GM19468 (cell line): Measurements from ENCODE around the gene B4GALNT4.
"Not testable (repeated sequence)": the region's sequence is repeated elsewhere in the genome, so short reads cannot be mapped to it uniquely, and the experiment has no call there.

Experiments
- ATAC-seq: cut with Tn5 transposase; IDR thresholded peaks from one replicate; pipeline ENCODE4 v1.9.1; 2021; ENCODE audit warnings: mild to moderate bottlenecking, moderate library complexity, moderate number of reproducible peaks; ENCODE audit not compliant: unreplicated experiment; ENCODE audit errors: extremely low read depth

The B4GALNT4 gene

DNA sequence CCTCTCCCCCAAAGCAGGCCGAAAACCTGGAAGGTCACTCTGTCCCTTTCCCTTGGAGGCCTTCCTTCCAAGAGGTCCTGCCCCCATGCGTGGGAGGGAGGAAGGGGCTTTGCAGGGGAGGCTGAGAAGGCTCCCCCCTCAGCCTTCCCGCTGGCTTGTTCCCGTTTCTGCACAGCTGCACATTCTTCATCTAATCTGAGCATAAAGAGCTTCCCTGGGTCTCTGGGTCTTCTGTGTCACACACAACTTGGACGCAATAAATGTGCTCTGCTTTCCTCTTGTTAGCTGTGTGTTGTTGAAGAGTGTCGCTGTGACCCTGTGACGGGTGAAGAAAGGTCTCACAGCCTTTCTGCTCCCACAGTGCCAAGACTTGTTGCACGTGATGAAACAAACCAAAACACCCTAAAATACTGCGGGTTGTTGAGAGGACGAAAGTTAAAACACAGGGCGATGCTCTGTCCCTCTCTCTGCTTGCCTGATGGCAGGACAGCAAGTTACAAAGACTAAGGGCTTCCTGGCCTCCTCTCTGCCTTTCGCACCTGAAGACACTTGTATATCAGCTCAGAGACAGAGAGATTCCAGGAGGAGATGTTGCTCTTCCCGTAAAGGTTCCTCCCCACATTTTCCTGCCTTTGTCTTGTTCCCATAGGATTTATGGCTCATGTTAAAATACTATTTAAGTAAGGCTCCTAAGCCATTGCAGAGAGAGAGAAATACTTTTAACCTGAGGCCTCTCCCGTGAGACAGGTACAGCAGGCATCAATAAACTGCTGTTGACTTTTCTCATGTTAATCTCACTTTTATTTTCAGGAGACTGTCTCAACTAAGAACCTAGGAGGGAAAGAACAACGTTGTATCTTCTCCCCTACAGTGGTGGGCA lies 33.3 kb upstream of the B4GALNT4 start:
- ATAC-seq, result no peak

DNA sequence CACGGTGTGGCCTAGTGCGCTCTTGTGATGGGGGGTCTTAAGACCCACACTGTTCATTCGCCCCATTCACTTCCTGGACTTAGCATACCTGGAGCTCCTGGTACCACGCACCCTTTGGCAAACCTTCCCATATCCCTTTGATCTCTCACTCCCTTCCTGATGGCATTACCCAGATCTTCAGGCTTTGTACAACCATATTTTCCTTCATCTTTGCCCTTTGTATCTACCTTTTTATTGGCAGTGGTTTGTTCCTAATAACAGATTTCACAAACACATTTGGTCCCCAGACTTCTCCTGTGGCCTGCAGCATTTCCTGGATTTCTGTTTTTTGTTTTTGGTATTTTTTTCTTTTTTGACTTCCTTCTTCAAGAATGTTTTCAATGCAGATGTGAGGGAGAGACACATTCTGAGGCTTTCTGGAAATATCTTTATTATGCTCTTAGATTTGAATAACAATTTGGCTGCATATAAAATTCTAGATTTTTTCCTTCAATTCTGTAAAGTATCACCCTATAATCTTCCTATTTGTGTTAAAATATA lies 32.6 kb upstream of the B4GALNT4 start:
- no peak for ATAC-seq

DNA sequence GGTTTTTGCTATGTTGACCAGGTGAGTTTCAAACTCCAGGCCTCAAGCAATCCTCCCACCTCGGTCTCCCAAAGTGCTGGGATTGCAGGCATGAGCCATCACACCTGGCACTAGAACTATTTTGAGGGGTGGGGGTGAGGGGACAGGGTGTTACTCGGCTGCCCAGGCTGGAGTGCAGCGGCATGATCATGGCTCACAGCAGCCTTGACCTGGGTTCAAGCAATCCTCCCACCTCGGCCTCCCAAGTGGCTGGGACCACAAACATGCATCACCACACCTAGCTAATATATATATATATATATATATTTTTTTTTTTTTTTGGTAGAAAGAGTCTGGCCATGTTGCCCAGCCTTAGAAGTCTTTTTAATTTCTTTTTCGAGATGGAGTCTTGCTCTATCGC lies 31.6 kb upstream of the B4GALNT4 start:
- no peak for ATAC-seq

GRCh38 chr11:339963-340362 lies 29.3 kb upstream of the B4GALNT4 start:
- ATAC-seq, result no peak

GRCh38 chr11:340539-341512 lies 28.5 kb upstream of the B4GALNT4 start:
- ATAC-seq, result no peak

- no peak for ATAC-seq
Observed at GRCh38 chr11:342328-342727, 27.0 kb upstream of the B4GALNT4 start.

DNA sequence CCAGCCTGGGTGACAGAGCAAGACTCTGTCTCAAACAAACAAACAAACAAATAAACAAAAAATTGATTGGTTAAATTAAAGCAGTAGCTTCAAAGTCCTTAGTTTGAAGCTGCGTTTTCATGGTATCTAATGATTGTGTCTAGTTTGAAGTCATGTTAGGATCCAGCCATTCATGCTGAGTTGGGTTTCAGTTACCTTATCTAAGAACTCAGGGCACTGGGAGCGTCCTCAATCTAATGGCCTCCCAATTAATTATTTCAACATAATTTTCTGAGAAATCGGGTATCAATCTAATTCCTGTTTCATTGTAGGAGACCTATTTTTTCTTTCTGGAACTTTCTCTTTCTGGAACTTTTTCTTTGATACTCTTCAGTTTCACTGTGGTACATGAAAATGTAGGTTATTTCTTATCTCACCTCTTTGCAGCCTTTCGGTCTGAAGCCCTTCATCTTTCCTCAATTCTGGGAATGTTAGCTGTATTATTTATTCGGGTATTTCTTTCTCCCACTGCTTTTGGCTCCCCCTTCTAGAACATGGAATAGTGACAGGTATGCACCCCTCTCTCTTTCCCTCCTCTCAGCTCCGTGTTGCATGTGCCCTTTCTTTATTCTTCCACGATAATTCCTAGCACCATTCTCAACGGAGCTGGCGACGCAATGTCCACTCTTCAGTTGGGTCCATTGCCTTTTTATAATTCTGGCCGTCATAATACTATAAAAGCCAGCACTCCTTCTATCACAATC lies 24.3 kb upstream of the B4GALNT4 start:
- ATAC-seq, result no peak

DNA sequence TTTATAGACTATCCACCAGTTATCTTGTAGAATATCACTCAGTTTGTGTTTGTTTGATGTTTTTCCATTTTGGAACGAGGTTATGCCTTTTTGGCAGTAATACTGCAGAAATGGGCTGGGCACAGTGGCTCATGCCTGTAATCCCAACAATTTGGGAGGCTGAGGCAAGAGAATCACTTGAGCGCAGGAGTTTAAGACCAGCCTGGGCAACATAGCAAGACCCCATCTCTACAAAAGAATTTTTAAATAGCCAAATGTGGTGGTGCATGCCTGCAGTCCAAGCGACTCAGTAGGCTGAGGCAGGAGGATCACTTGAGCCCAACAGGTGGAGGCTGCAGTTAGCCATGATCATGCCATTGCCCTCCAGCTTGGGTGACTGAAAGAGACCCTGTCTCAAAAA lies 22.8 kb upstream of the B4GALNT4 start:
- no peak for ATAC-seq

DNA sequence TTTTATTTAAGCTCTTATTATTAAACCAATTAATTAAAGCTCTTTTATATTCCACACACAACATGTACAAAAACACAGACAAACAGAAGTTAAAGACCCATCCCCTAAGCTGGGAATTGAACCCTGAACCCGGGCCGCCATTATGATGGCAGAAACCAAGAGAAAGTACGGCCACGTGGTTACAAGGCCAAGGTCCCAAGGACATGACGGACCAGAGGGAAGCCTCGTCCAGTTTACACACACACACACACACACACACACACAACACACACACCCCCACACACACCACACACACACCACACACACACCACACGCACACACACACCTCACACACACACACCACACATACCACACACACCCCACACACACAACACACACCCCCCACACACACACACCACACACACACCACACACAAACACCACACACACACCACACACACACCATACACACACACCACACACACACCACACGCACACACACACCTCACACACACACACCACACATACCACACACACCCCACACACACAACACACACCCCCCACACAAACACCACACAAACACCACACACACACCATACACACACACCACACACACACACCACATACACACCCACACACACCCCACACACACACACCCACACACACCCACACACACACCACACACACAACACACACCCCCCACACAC lies 19.9 kb upstream of the B4GALNT4 start:
- not testable (repeated sequence) for ATAC-seq

DNA sequence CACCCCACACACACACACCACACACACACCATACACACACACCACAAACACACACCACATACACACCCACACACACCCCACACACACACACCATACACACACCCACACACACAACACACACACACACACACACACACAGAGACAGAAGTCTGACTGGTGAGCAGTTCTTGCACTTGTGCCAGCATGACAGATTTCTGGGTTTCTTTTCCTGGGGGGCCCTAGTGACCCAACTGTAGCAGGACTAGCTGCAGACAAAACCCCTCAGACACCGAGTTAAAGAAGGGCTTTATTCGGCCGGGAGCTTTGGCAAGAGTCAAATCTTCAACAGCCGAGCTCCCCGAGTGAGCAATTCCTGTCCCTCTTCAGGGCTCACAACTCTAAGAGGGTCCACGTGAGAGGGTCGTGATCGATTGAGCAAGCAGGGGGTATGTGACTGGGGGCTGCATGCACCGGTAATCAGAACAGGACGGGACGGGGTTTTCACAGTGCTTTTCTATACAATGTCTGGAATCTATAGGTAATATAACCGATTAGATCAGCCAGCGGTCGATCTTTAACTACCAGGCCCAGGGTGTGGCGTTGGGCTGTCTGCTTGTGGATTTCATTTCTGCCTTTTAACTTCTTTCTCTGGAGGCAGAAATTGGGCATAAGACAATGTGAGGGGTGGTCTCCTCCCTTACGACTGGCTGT lies 19.1 kb upstream of the B4GALNT4 start:
- not testable (repeated sequence) for ATAC-seq

DNA sequence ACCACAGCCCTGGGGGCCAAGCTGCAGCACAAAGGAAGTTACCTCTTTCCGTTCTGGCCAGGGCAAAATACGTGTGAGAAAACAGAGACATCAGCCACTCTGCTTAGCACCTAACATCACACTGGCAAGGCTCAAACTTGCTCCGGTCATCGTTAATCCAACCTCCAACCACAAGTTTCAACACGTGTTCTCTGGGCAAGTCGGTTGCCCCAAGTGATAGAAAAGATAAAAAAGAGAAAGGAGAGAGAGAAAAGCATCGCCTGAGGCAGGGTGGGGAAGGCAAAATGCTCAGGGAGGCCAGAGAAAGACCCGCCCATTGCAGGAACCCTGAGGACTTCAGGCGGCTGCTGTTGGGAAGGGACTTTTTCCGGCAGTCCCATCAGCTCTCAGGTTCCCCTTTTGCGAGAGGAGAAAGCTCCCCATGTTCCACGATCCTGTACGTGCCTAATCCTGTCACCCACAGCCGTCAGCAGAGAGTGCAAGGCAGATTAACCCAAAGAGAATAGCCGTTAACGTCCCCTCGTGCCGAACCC lies 18.5 kb upstream of the B4GALNT4 start:
- ATAC-seq, result no peak

DNA sequence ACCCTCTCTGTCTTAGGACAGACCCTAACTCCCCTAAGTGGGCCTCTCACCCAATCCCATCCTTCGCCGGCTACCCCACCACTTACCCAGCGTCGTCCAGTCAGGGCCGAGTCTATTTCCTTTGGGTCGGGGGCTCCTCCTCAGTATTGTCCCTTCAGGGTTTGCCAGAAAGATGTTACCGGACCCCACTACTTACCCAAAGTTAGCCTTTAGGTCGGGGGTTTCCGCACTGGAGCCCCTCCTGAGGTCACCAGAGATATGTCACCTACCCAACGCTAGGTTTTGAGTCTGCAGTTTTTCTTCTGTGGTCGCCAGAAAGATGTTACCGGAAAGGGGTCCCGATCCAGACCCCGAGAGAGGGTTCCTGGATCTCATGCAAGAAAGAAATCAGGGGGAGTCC lies 17.9 kb upstream of the B4GALNT4 start:
- ATAC-seq, result no peak

DNA sequence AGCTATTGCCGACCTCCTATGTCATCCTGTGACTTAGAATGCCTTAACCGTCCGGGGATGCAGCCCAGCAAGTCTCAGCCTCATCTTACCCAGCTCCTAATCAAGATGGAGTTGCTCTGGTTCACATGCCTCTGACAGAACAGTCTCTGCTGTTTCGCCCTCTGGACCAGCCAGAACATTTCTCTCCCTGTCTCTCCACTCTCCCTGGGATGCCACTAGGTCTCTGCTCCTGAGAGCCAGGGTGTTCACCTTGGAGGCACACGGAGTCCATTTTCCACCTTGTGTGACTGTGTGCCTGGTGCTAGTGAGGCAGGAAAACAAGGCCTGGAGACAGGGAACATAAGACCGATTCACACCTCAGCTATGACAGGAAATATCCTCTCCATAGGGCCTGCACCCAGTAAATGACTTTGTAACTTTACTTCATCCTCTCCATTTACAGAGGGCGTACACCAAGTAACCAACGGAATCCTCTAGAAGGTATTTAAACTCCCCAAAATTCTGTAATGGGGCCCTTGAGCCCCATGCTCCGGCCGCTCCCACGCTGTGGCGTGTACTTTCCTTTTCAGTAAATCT lies 16.8 kb upstream of the B4GALNT4 start:
- no peak for ATAC-seq

GRCh38 chr11:353179-353873 lies 16.0 kb upstream of the B4GALNT4 start:
- no peak for ATAC-seq

GRCh38 chr11:355581-356458 lies 13.5 kb upstream of the B4GALNT4 start:
- ATAC-seq, result no peak

GRCh38 chr11:356610-357009 lies 12.7 kb upstream of the B4GALNT4 start:
- no peak for ATAC-seq

- ATAC-seq, result no peak
Observed at GRCh38 chr11:357582-357981, 11.7 kb upstream of the B4GALNT4 start.
